Prostate gland (tissue), 2 donors: Measurements from ENCODE around the gene CRTAC1. TPM values are rescaled to one million over a fixed set of nuclear protein-coding genes. Genes with fewer than 3 reads are reported as not detected.

ENCODE experiments used
- DNase-seq: peaks from one replicate; pipeline ENCODE4 v3.0.0-alpha.2; 2019; ENCODE audit warnings: low spot score
- H3K27ac ChIP-seq, 2 donors: fragments of 200-600 bp; sonication (generic); 2 replicates each; pipeline ENCODE4 v1.5.1; 2017 to 2019
- H3K27me3 ChIP-seq: fragments of 200-600 bp; sonication (generic); replicated peaks from 2 replicates; pipeline ENCODE4 v1.5.1; 2019; ENCODE audit not compliant: insufficient read depth
- H3K36me3 ChIP-seq, 2 donors: fragments of 200-600 bp; sonication (generic); 1 replicate in 1 of 2; 2 replicates in 1 of 2; pipeline versions ENCODE4 v1.5.1 to v1.8.1; 2017 to 2019
- H3K4me1 ChIP-seq: fragments of 200-600 bp; sonication (generic); replicated peaks from 2 replicates; pipeline ENCODE4 v1.5.1; 2019
- H3K4me3 ChIP-seq, 2 donors: fragments of 200-600 bp; sonication (generic); 2 replicates each; pipeline ENCODE4 v1.5.1; 2017 to 2019
- H3K9me3 ChIP-seq: fragments of 200-600 bp; sonication (generic); 2 replicates; pipeline ENCODE4 v1.5.1; 2017
- CTCF ChIP-seq, 4 experiments: fragments of 200-600 bp in 2 of 4; fragments of 450-650 bp in 2 of 4; sonication (generic) in 2 of 4; IDR thresholded peaks; 1 replicate in 3 of 4; 2 replicates in 1 of 4; pipeline ENCODE4 v1.5.1; 2016 to 2019; ENCODE audit warnings: antibody characterized with exemption in 4 of 4, mild to moderate bottlenecking in 2 of 4, moderate library complexity in 2 of 4
- POLR2A ChIP-seq: fragments of 450-650 bp; IDR thresholded peaks from one replicate; pipeline ENCODE4 v1.6.1; 2016; ENCODE audit warnings: antibody characterized with exemption, mild to moderate bottlenecking
- POLR2AphosphoS5 ChIP-seq: sonication (generic); formaldehyde crosslinking; IDR thresholded peaks from one replicate; pipeline ENCODE4 v1.6.1; 2017; ENCODE audit warnings: antibody characterized with exemption
- WGBS: methylation state at CpG from one replicate; pipeline ENCODE4 v1.1.5; 2018; 5-methylcytosine and 5-hydroxymethylcytosine counted together
- intact Hi-C: fragments of 100-400 bp; cut with DNase I; formaldehyde crosslinking; loops from one replicate; pipeline ENCODE4 v1.14.2; 2022
- total RNA-seq, 2 donors: library from RNA; depleted of rRNA; stranded (reverse); fragments of >200 nt; gene quantifications; one replicate each; pipeline ENCODE4 v1.1.0, GENCODE V29; 2016

Gene CRTAC1
- total RNA-seq, 2 donors from 2014 or later = 3.8 to 8.9 TPM

- H3K27me3 ChIP-seq = no peaks in the 10 kb centered on the region
- no peaks in the 10 kb centered on the region for H3K9me3 ChIP-seq
- no peak overlapping the region for H3K27ac ChIP-seq
- TF ChIP-seq CTCF (IDR thresholded peaks at IDR 0.05) (no peak), POLR2A (no peak), POLR2AphosphoS5 (no peak)
- H3K4me3 ChIP-seq = no peak overlapping the region
- H3K4me1 ChIP-seq = no peaks in the 10 kb centered on the region
- no peak for DNase-seq
- H3K36me3 ChIP-seq = no peaks in the 10 kb centered on the region
- 71% methylated on average over 3 of the region's 3 CpGs for whole genome bisulfite sequencing
- intact Hi-C loops = no loop called here
Measured at GRCh38 chr10:97883092-97883485, 147.3 kb downstream of the CRTAC1 start.

GRCh38 chr10:97882142-97883091, 148.0 kb downstream of the CRTAC1 start:
- no peak for DNase-seq
- Histone ChIP-seq H3K4me3 (no peak overlapping the region), H3K4me1 (no peaks in the 10 kb centered on the region), H3K9me3 (no peaks in the 10 kb centered on the region), H3K27ac (no peak overlapping the region), H3K27me3 (no peaks in the 10 kb centered on the region), H3K36me3 (no peaks in the 10 kb centered on the region)
- TF ChIP-seq CTCF (IDR thresholded peaks at IDR 0.05) (no peak), POLR2A (no peak), POLR2AphosphoS5 (no peak)
- intact Hi-C loops = no loop called here
- 77% methylated on average over 11 of the region's 11 CpGs for WGBS

GRCh38 chr10:97880109-97880508, 150.3 kb downstream of the CRTAC1 start:
- WGBS = 93% methylated on average over 10 of the region's 10 CpGs

GRCh38 chr10:97879241-97879640, 151.2 kb downstream of the CRTAC1 start:
- Histone ChIP-seq H3K36me3 (no peaks in the 10 kb centered on the region), H3K4me3 (no peak overlapping the region), H3K4me1 (no peaks in the 10 kb centered on the region), H3K27me3 (peaks cover 2% of the 10 kb centered on the region), H3K27ac (no peak overlapping the region), H3K9me3 (no peaks in the 10 kb centered on the region)
- TF ChIP-seq POLR2AphosphoS5 (no peak), POLR2A (no peak)
- intact Hi-C loops = no loop called here
- 88% methylated on average over 5 of the region's 5 CpGs for WGBS
- no peak for DNase-seq

More at GRCh38 chr10:97880109-97880508, 150.3 kb downstream of the CRTAC1 start:
- intact Hi-C loops = no loop called here
- no peaks in the 10 kb centered on the region for H3K9me3 ChIP-seq
- no peaks in the 10 kb centered on the region for H3K36me3 ChIP-seq
- peaks cover 2% of the 10 kb centered on the region for H3K27me3 ChIP-seq
- H3K27ac ChIP-seq = no peak overlapping the region
- TF ChIP-seq POLR2A = no peak
- TF ChIP-seq POLR2AphosphoS5 = no peak
- TF ChIP-seq CTCF (IDR thresholded peaks at IDR 0.05) = no peak
- H3K4me3 ChIP-seq = no peak overlapping the region
- H3K4me1 ChIP-seq = no peaks in the 10 kb centered on the region
- DNase-seq = no peak

GRCh38 chr10:97876402-97876801, 154.0 kb downstream of the CRTAC1 start:
- 46% methylated on average over 4 of the region's 4 CpGs for WGBS
- Histone ChIP-seq H3K4me3 (no peak overlapping the region), H3K9me3 (no peaks in the 10 kb centered on the region), H3K27me3 (peaks cover 2% of the 10 kb centered on the region), H3K27ac (no peak overlapping the region), H3K4me1 (no peaks in the 10 kb centered on the region), H3K36me3 (no peaks in the 10 kb centered on the region)
- TF ChIP-seq POLR2AphosphoS5 = no peak
- no peak for TF ChIP-seq CTCF (IDR thresholded peaks at IDR 0.05)
- TF ChIP-seq POLR2A = no peak
- DNase-seq = no peak
- intact Hi-C loops = no loop called here
